ENCODE results near the gene BDH1.

The BDH1 gene

GRCh38 chr3:197533927-197534725 is 21.6 kb downstream of the BDH1 start:
- no peak for DNase-seq (ENCODE audit: low read depth, low spot score)
- no peak for TF ChIP-seq YY1 (IDR thresholded peaks at IDR 0.05; ENCODE audit: insufficient read depth, insufficient read length)
- TF ChIP-seq SUZ12 (IDR thresholded peaks at IDR 0.05; ENCODE audit: extremely low read depth, insufficient read depth, insufficient read length): no peak
- no peak for TF ChIP-seq ZNF274 (IDR thresholded peaks at IDR 0.05; ENCODE audit: low read depth, low read length)
- no peaks in the 10 kb centered on the region for H3K9me3 ChIP-seq (ENCODE audit: insufficient read depth, low read length)
- no peaks in the 10 kb centered on the region for H3K27me3 ChIP-seq (ENCODE audit: insufficient read depth, insufficient read length)
- no peak overlapping the region for H3K9ac ChIP-seq (ENCODE audit: insufficient read length, low read depth)
- H3K4me3 ChIP-seq (ENCODE audit: insufficient read length, low read depth): no peak overlapping the region
- no peaks in the 10 kb centered on the region for H3K4me1 ChIP-seq (ENCODE audit: insufficient read depth, insufficient read length)
- H3K36me3 ChIP-seq (ENCODE audit: insufficient read depth, insufficient read length, low read length): peaks cover 14% of the 10 kb centered on the region

DNA sequence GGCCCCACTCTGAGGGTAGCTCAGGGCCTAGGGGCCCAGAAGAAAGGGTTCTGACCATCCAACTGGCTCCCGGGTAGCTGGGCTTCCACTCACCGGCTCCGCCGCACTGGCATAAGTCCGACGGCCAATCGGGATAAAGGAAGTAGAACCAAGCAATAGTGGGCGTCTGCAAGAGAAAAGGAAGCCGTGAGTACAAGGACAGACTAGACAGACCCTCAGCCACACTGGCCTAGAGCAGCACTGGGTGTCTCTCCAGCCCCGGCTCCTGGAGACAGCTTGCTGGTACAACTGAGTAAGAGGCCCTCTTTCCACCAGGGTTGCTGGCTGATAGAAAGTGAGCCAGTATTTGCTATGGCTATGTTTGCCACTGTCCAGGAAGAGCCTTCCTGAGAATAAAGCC is 22.4 kb downstream of the BDH1 start:
- TF ChIP-seq ZNF274 (IDR thresholded peaks at IDR 0.05; ENCODE audit: low read depth, low read length) (no peak), SUZ12 (IDR thresholded peaks at IDR 0.05; ENCODE audit: extremely low read depth, insufficient read depth, insufficient read length) (no peak), YY1 (IDR thresholded peaks at IDR 0.05; ENCODE audit: insufficient read depth, insufficient read length) (no peak)
- no peak for DNase-seq (ENCODE audit: low read depth, low spot score)
- Histone ChIP-seq H3K27me3 (ENCODE audit: insufficient read depth, insufficient read length) (no peaks in the 10 kb centered on the region), H3K4me3 (ENCODE audit: insufficient read length, low read depth) (no peak overlapping the region), H3K9me3 (ENCODE audit: insufficient read depth, low read length) (no peaks in the 10 kb centered on the region), H3K36me3 (ENCODE audit: insufficient read depth, insufficient read length, low read length) (peaks cover 14% of the 10 kb centered on the region), H3K4me1 (ENCODE audit: insufficient read depth, insufficient read length) (no peaks in the 10 kb centered on the region), H3K9ac (ENCODE audit: insufficient read length, low read depth) (no peak overlapping the region)

GRCh38 chr3:197532388-197532787 is 23.4 kb downstream of the BDH1 start:
- H3K4me1 ChIP-seq (ENCODE audit: insufficient read depth, insufficient read length): no peaks in the 10 kb centered on the region
- no peak for DNase-seq (ENCODE audit: low read depth, low spot score)
- no peak for TF ChIP-seq SUZ12 (IDR thresholded peaks at IDR 0.05; ENCODE audit: extremely low read depth, insufficient read depth, insufficient read length)
- no peak for TF ChIP-seq YY1 (IDR thresholded peaks at IDR 0.05; ENCODE audit: insufficient read depth, insufficient read length)
- TF ChIP-seq ZNF274 (IDR thresholded peaks at IDR 0.05; ENCODE audit: low read depth, low read length): no peak

DNA sequence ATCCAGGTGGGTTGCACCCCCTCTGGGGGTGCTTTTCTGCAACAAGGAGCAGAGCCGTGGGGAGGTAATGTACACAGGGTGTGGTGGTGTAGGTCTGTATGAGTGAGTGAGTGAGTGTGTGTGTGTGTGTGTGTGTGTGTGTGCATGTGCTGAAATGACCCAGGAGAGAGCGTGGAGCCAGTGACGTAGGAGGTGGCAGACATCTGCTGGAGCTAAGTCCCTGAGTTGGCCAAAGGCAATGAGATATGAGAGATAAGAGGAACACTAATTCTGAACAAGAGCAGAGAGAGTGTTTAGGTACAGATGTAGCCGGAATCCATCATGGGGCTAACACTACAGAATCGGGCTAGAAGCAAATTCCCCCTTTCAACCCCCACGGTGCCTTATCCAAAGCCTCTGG is 27.6 kb downstream of the BDH1 start:
- Histone ChIP-seq H3K4me1 (ENCODE audit: insufficient read depth, insufficient read length) (no peaks in the 10 kb centered on the region), H3K4me3 (ENCODE audit: insufficient read length, low read depth) (no peak overlapping the region), H3K9me3 (ENCODE audit: insufficient read depth, low read length) (no peaks in the 10 kb centered on the region), H3K36me3 (ENCODE audit: insufficient read depth, insufficient read length, low read length) (peaks cover 13% of the 10 kb centered on the region), H3K9ac (ENCODE audit: insufficient read length, low read depth) (no peak overlapping the region), H3K27me3 (ENCODE audit: insufficient read depth, insufficient read length) (no peaks in the 10 kb centered on the region)
- no peak for TF ChIP-seq SUZ12 (IDR thresholded peaks at IDR 0.05; ENCODE audit: extremely low read depth, insufficient read depth, insufficient read length)
- TF ChIP-seq ZNF274 (IDR thresholded peaks at IDR 0.05; ENCODE audit: low read depth, low read length): no peak
- no peak for TF ChIP-seq YY1 (IDR thresholded peaks at IDR 0.05; ENCODE audit: insufficient read depth, insufficient read length)
- no peak for DNase-seq (ENCODE audit: low read depth, low spot score)

More at GRCh38 chr3:197532388-197532787, 23.4 kb downstream of the BDH1 start:
- Histone ChIP-seq H3K4me3 (ENCODE audit: insufficient read length, low read depth) (no peak overlapping the region), H3K9me3 (ENCODE audit: insufficient read depth, low read length) (no peaks in the 10 kb centered on the region), H3K36me3 (ENCODE audit: insufficient read depth, insufficient read length, low read length) (peaks cover 14% of the 10 kb centered on the region), H3K9ac (ENCODE audit: insufficient read length, low read depth) (no peak overlapping the region), H3K27me3 (ENCODE audit: insufficient read depth, insufficient read length) (no peaks in the 10 kb centered on the region)

DNA sequence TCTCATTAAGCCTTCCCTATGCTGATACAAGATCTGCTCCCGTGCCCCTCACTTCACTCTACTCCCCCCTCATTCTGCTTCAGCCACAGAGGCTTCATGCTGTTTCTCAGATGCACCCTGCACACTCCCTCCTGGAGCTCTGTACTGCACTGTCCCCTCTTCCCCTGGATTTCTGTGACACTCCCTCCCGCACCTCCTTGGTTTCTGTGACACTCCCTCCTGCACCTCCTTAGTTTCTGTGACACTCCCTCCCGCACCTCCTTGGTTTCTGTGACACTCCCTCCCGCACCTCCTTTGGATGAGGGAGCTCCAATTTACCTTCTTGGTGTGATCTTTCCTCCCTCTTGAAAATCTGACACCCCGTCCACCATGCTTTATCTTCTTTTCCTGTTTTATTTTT is 28.2 kb downstream of the BDH1 start:
- TF ChIP-seq YY1 (IDR thresholded peaks at IDR 0.05; ENCODE audit: insufficient read depth, insufficient read length) (no peak), SUZ12 (IDR thresholded peaks at IDR 0.05; ENCODE audit: extremely low read depth, insufficient read depth, insufficient read length) (no peak), ZNF274 (IDR thresholded peaks at IDR 0.05; ENCODE audit: low read depth, low read length) (no peak)
- Histone ChIP-seq H3K27me3 (ENCODE audit: insufficient read depth, insufficient read length) (no peaks in the 10 kb centered on the region), H3K36me3 (ENCODE audit: insufficient read depth, insufficient read length, low read length) (peaks cover 10% of the 10 kb centered on the region), H3K4me3 (ENCODE audit: insufficient read length, low read depth) (no peak overlapping the region), H3K9me3 (ENCODE audit: insufficient read depth, low read length) (no peaks in the 10 kb centered on the region), H3K4me1 (ENCODE audit: insufficient read depth, insufficient read length) (no peaks in the 10 kb centered on the region), H3K9ac (ENCODE audit: insufficient read length, low read depth) (no peak overlapping the region)
- no peak for DNase-seq (ENCODE audit: low read depth, low spot score)

- no peak for TF ChIP-seq ZNF274 (IDR thresholded peaks at IDR 0.05; ENCODE audit: low read depth, low read length)
- TF ChIP-seq SUZ12 (IDR thresholded peaks at IDR 0.05; ENCODE audit: extremely low read depth, insufficient read depth, insufficient read length): no peak
- no peak for TF ChIP-seq YY1 (IDR thresholded peaks at IDR 0.05; ENCODE audit: insufficient read depth, insufficient read length)
- Histone ChIP-seq H3K4me3 (ENCODE audit: insufficient read length, low read depth) (no peak overlapping the region), H3K9ac (ENCODE audit: insufficient read length, low read depth) (no peak overlapping the region), H3K27me3 (ENCODE audit: insufficient read depth, insufficient read length) (no peaks in the 10 kb centered on the region), H3K36me3 (ENCODE audit: insufficient read depth, insufficient read length, low read length) (peaks cover 4% of the 10 kb centered on the region), H3K9me3 (ENCODE audit: insufficient read depth, low read length) (no peaks in the 10 kb centered on the region), H3K4me1 (ENCODE audit: insufficient read depth, insufficient read length) (peaks cover 3% of the 10 kb centered on the region)
- DNase-seq (ENCODE audit: low read depth, low spot score): no peak
Measured at GRCh38 chr3:197525706-197526105, 30.1 kb downstream of the BDH1 start.

- peaks cover 8% of the 10 kb centered on the region for H3K4me1 ChIP-seq (ENCODE audit: insufficient read depth, insufficient read length)
- no peak for DNase-seq (ENCODE audit: low read depth, low spot score)
- peaks cover 4% of the 10 kb centered on the region for H3K36me3 ChIP-seq (ENCODE audit: insufficient read depth, insufficient read length, low read length)
- H3K27me3 ChIP-seq (ENCODE audit: insufficient read depth, insufficient read length): no peaks in the 10 kb centered on the region
- no peak overlapping the region for H3K4me3 ChIP-seq (ENCODE audit: insufficient read length, low read depth)
- no peaks in the 10 kb centered on the region for H3K9me3 ChIP-seq (ENCODE audit: insufficient read depth, low read length)
- H3K9ac ChIP-seq (ENCODE audit: insufficient read length, low read depth): no peak overlapping the region
- TF ChIP-seq ZNF274 (IDR thresholded peaks at IDR 0.05; ENCODE audit: low read depth, low read length): no peak
- no peak for TF ChIP-seq YY1 (IDR thresholded peaks at IDR 0.05; ENCODE audit: insufficient read depth, insufficient read length)
- no peak for TF ChIP-seq SUZ12 (IDR thresholded peaks at IDR 0.05; ENCODE audit: extremely low read depth, insufficient read depth, insufficient read length)
Measured at GRCh38 chr3:197524128-197524527, 31.6 kb downstream of the BDH1 start.

Measured in NT2/D1 (cell line).